GM12891 (cell line): Measurements from ENCODE around the gene TNS3.

Experiments
- PAX5 ChIP-seq: IDR thresholded peaks from 2 replicates; pipeline ENCODE4 v1.6.1; 2011; ENCODE audit warnings: low read length, moderate library complexity, mild to moderate bottlenecking; ENCODE audit not compliant: insufficient read depth, severe bottlenecking
- POLR2A ChIP-seq: IDR thresholded peaks from 2 replicates; pipeline ENCODE4 v1.6.1; 2011; ENCODE audit warnings: low read depth, low read length, control low read depth
- POLR2AphosphoS5 ChIP-seq: IDR thresholded peaks from 2 replicates; pipeline ENCODE4 v1.6.1; 2011; ENCODE audit warnings: low read depth, low read length, control low read depth
- POU2F2 ChIP-seq: IDR thresholded peaks from 2 replicates; pipeline ENCODE4 v1.6.1; 2011; ENCODE audit warnings: low read depth, mild to moderate bottlenecking, control low read depth, low read length, moderate library complexity
- SPI1 ChIP-seq: IDR thresholded peaks from 2 replicates; pipeline ENCODE4 v1.6.1; 2011; ENCODE audit warnings: low read depth, low read length, control low read depth
- TAF1 ChIP-seq: IDR thresholded peaks from 2 replicates; pipeline ENCODE4 v1.6.1; 2011; ENCODE audit warnings: low read depth, low read length, control low read depth

GRCh38 chr7:47535035-47535703 is 46.7 kb downstream of the TNS3 start:
- no peak for TF ChIP-seq POLR2A
- TF ChIP-seq POLR2AphosphoS5 = no peak
- TF ChIP-seq TAF1 = no peak
- TF ChIP-seq PAX5 = no peak
- no peak for TF ChIP-seq POU2F2
- TF ChIP-seq SPI1 = no peak
